HG03175 (cell line): ENCODE results near the gene POMGNT2.

Source experiments
- ATAC-seq: cut with Tn5 transposase; IDR thresholded peaks from one replicate; pipeline ENCODE4 v1.9.1; 2021; ENCODE audit warnings: mild to moderate bottlenecking, moderate library complexity; ENCODE audit not compliant: unreplicated experiment

The POMGNT2 gene

GRCh38 chr3:43105596-43106292 lies at the start of gene POMGNT2:
TSS of gene POMGNT2 (minus strand) at chr3:43106079. CDS start at chr3:43081431, 24,648 bp downstream.
- ATAC-seq = peak; percentile 90

GRCh38 chr3:43154980-43155379 lies 49.1 kb upstream of the POMGNT2 start:
- ATAC-seq = no peak

- ATAC-seq = no peak
Observed at GRCh38 chr3:43153216-43154083, 47.6 kb upstream of the POMGNT2 start.

- no peak for ATAC-seq
Observed at GRCh38 chr3:43152649-43153048, 46.8 kb upstream of the POMGNT2 start.

GRCh38 chr3:43148033-43148432 lies 42.2 kb upstream of the POMGNT2 start:
- no peak for ATAC-seq

- no peak for ATAC-seq
Observed at GRCh38 chr3:43146599-43146998, 40.7 kb upstream of the POMGNT2 start.

- no peak for ATAC-seq
Observed at GRCh38 chr3:43144761-43145490, 39.0 kb upstream of the POMGNT2 start.

GRCh38 chr3:43142472-43142871 lies 36.6 kb upstream of the POMGNT2 start:
- ATAC-seq = no peak

GRCh38 chr3:43138488-43139231 lies 32.8 kb upstream of the POMGNT2 start:
- no peak for ATAC-seq

GRCh38 chr3:43132870-43133636 lies 27.2 kb upstream of the POMGNT2 start:
- ATAC-seq = no peak

- no peak for ATAC-seq
Observed at GRCh38 chr3:43132193-43132592, 26.3 kb upstream of the POMGNT2 start.

- ATAC-seq = no peak
Observed at GRCh38 chr3:43128464-43128863, 22.6 kb upstream of the POMGNT2 start.

- no peak for ATAC-seq
Observed at GRCh38 chr3:43126536-43126935, 20.7 kb upstream of the POMGNT2 start.

GRCh38 chr3:43123895-43124294 lies 18.0 kb upstream of the POMGNT2 start:
- ATAC-seq = no peak

GRCh38 chr3:43120937-43121336 lies 15.1 kb upstream of the POMGNT2 start:
- ATAC-seq = no peak

- no peak for ATAC-seq
Observed at GRCh38 chr3:43117257-43117656, 11.4 kb upstream of the POMGNT2 start.

GRCh38 chr3:43113671-43114070 lies 7.8 kb upstream of the POMGNT2 start:
- no peak for ATAC-seq

- ATAC-seq = no peak
Observed at GRCh38 chr3:43106293-43106628, 382 bp upstream of the POMGNT2 start.

GRCh38 chr3:43104660-43105595 lies 951 bp downstream of the POMGNT2 start:
- ATAC-seq = no peak
